ENCODE measurements around the gene PLCL2.

- TF ChIP-seq CTCF (IDR thresholded peaks at IDR 0.05; ENCODE audit: borderline replicate concordance, extremely low read depth, low read length, poor library complexity, severe bottlenecking) (no peak), EZH2 (IDR thresholded peaks at IDR 0.05; ENCODE audit: borderline replicate concordance, low read depth, low read length, severe bottlenecking) (no peak)
These were observed 12.1 kb downstream of the PLCL2 start for GRCh38 chr3:16896820-16897219.

Measured in DND-41 (cell line).